Mesenteric fat pad (tissue), 1 donor: ENCODE results near the gene C1orf159. TPM values are rescaled to one million over a fixed set of nuclear protein-coding genes. Genes with fewer than 3 reads are reported as not detected.
"Not testable (repeated sequence)": the region's sequence is repeated elsewhere in the genome, so short reads cannot be mapped to it uniquely, and the experiment has no call there.

Experiments
- DNase-seq: peaks from one replicate; pipeline ENCODE4 v3.0.0-alpha.2; 2020; ENCODE audit warnings: low spot score
- long read RNA-seq: library from polyadenylated mRNA; unstranded; transcript quantifications from one replicate; pipeline ENCODE4 v2.0.0, GENCODE V29; 2020
- total RNA-seq: library from RNA; stranded (reverse); fragmentation: NEBNext Ultra II Directional; extraction: Animal tissue kit (Norgen Biotek cat#: 25700); gene quantifications from one replicate; pipeline ENCODE4 v1.2.1, GENCODE V29; 2021
- donor health status: DM: yes; HTN: yes; CAD: no.

C1orf159 gene
- total RNA-seq, result 9.0 TPM
- long read RNA-seq, partial matches to known transcripts, result 9 of 21 reads
- long read RNA-seq, other reads (novel, unspliced or antisense), result 8 of 21 reads

- peak; percentile 99 for DNase-seq
Observed at GRCh38 chr1:1115786-1116700, at the start of gene C1orf159. C1orf159 (minus strand) TSS chr1:1116089; CDS start chr1:1091543, 24,546 bp downstream.

GRCh38 chr1:1165485-1165884 is 49.6 kb upstream of the C1orf159 start:
- DNase-seq, result no peak

- no peak for DNase-seq
Observed at GRCh38 chr1:1164701-1165451, 49.0 kb upstream of the C1orf159 start.

- DNase-seq, result no peak
Observed at GRCh38 chr1:1164361-1164700, 48.4 kb upstream of the C1orf159 start.

- DNase-seq, result no peak
Observed at GRCh38 chr1:1163538-1164070, 47.7 kb upstream of the C1orf159 start.

- DNase-seq, result no peak
Observed at GRCh38 chr1:1162597-1163537, 47.0 kb upstream of the C1orf159 start.

GRCh38 chr1:1161683-1162079 is 45.8 kb upstream of the C1orf159 start:
- no peak for DNase-seq

GRCh38 chr1:1161078-1161682 is 45.3 kb upstream of the C1orf159 start:
- DNase-seq, result no peak

GRCh38 chr1:1160281-1160930 is 44.5 kb upstream of the C1orf159 start:
- DNase-seq, result no peak

GRCh38 chr1:1157914-1158710 is 42.2 kb upstream of the C1orf159 start:
- no peak for DNase-seq

GRCh38 chr1:1157426-1157913 is 41.6 kb upstream of the C1orf159 start:
- DNase-seq, result peak; percentile 94

GRCh38 chr1:1157033-1157365 is 41.1 kb upstream of the C1orf159 start:
- no peak for DNase-seq

- DNase-seq, result no peak
Observed at GRCh38 chr1:1156140-1157032, 40.5 kb upstream of the C1orf159 start.

GRCh38 chr1:1155258-1155657 is 39.4 kb upstream of the C1orf159 start:
- no peak for DNase-seq

GRCh38 chr1:1153874-1154273 is 38.0 kb upstream of the C1orf159 start:
- DNase-seq, result no peak

GRCh38 chr1:1153215-1153614 is 37.3 kb upstream of the C1orf159 start:
- DNase-seq, result not testable (repeated sequence)

GRCh38 chr1:1152431-1152830 is 36.5 kb upstream of the C1orf159 start:
- DNase-seq, result not testable (repeated sequence)

GRCh38 chr1:1151306-1151705 is 35.4 kb upstream of the C1orf159 start:
- no peak for DNase-seq
